IMR-90 (cell line): ENCODE results near the gene STK33. TPM values are rescaled to one million over a fixed set of nuclear protein-coding genes. Genes with fewer than 3 reads are reported as not detected.

Source experiments
- ATAC-seq: fragments of 200-7000 bp; cut with Tn5 transposase; 2 replicates; pipeline ENCODE4 v1.9.1; 2020; ENCODE audit warnings: low read depth, mild to moderate bottlenecking, moderate library complexity
- BruUV-seq: library from RNA; stranded (reverse); fragments of 400-500 nt; replicated peaks from 2 replicates; lab custom pipeline; 2021; lab: Mats Ljungman, UMichigan
- CTCF ChIA-PET: fragments of 300-600 bp; formaldehyde crosslinking; extraction: SDS; loops from one replicate; lab custom pipeline; 2021; ENCODE audit warnings: antibody characterized with exemption; lab: Yijun Ruan, JAX
- POLR2A ChIA-PET: fragments of 300-600 bp; sonication (Branson Sonifier 250); formaldehyde crosslinking; loops from one replicate; lab custom pipeline; 2022; ENCODE audit warnings: antibody characterized with exemption; ENCODE audit not compliant: unreplicated experiment; lab: Charles Lee
- DNase-seq: peaks from one replicate; pipeline ENCODE4 v3.0.0; 2013
- H2AFZ ChIP-seq: replicated peaks from 2 replicates; pipeline ENCODE3; 2013; ENCODE audit warnings: low read length, mild to moderate bottlenecking; ENCODE audit not compliant: poor library complexity
- H2AK5ac ChIP-seq: 2 replicates; pipeline ENCODE4 v1.6.1; 2013; ENCODE audit warnings: low read depth, low read length, inconsistent platforms
- H2AK9ac ChIP-seq: replicated peaks from 2 replicates; pipeline ENCODE3; 2013; ENCODE audit warnings: mild to moderate bottlenecking, low read depth, low read length, moderate library complexity; ENCODE audit not compliant: poor library complexity
- H2BK120ac ChIP-seq: 2 replicates; pipeline ENCODE4 v1.6.1; 2013; ENCODE audit warnings: low read depth, low read length, inconsistent platforms
- H2BK15ac ChIP-seq: 3 replicates; pipeline ENCODE4 v1.6.1; 2013; ENCODE audit warnings: low read depth, low read length, inconsistent platforms
- H2BK20ac ChIP-seq: 2 replicates; pipeline ENCODE4 v1.6.1; 2013; ENCODE audit warnings: low read depth, mild to moderate bottlenecking, inconsistent platforms, low read length, moderate library complexity
- H2BK5ac ChIP-seq: 2 replicates; pipeline ENCODE4 v1.6.1; 2013; ENCODE audit warnings: mild to moderate bottlenecking, low read depth, low read length, inconsistent platforms; ENCODE audit not compliant: poor library complexity, severe bottlenecking
- H3K14ac ChIP-seq: replicated peaks from 2 replicates; pipeline ENCODE4 v1.6.1; 2013; ENCODE audit warnings: low read depth, low read length, inconsistent platforms
- H3K18ac ChIP-seq: 2 replicates; pipeline ENCODE4 v1.6.1; 2013; ENCODE audit warnings: low read depth, low read length, control low read depth
- H3K23ac ChIP-seq: 2 replicates; pipeline ENCODE4 v1.6.1; 2013; ENCODE audit warnings: low read depth, low read length, inconsistent platforms
- H3K27ac ChIP-seq: 2 replicates; pipeline ENCODE4 v1.5.1; 2013; ENCODE audit warnings: mild to moderate bottlenecking, control low read depth, low read length; ENCODE audit not compliant: insufficient read depth
- H3K27me3 ChIP-seq: 2 replicates; pipeline ENCODE4 v1.6.1; 2013; ENCODE audit warnings: low read length; ENCODE audit not compliant: control insufficient read depth, insufficient read depth
- H3K36me3 ChIP-seq: 2 replicates; pipeline ENCODE4 v1.6.1; 2013; ENCODE audit warnings: low read length, mixed read lengths; ENCODE audit not compliant: control insufficient read depth, insufficient read depth
- H3K4ac ChIP-seq: 2 replicates; pipeline ENCODE4 v1.6.1; 2013; ENCODE audit warnings: low read depth, low read length, inconsistent platforms
- H3K4me1 ChIP-seq: 2 replicates; pipeline ENCODE4 v1.6.1; 2013; ENCODE audit warnings: low read length, mixed read lengths; ENCODE audit not compliant: control insufficient read depth, insufficient read depth
- H3K4me2 ChIP-seq: 2 replicates; pipeline ENCODE4 v1.6.1; 2013; ENCODE audit warnings: low read depth, mild to moderate bottlenecking, control low read depth, low read length, moderate library complexity
- H3K4me3 ChIP-seq: 2 replicates; pipeline ENCODE4 v1.5.1; 2013; ENCODE audit warnings: low read depth, mild to moderate bottlenecking, control low read depth, low read length, moderate library complexity; ENCODE audit not compliant: insufficient read depth
- H3K56ac ChIP-seq: 2 replicates; pipeline ENCODE4 v1.6.1; 2013; ENCODE audit warnings: low read length, inconsistent platforms; ENCODE audit not compliant: insufficient read depth; ENCODE audit errors: extremely low read depth
- H3K79me1 ChIP-seq, 2 experiments: 2 replicates each; pipeline ENCODE4 v1.6.1; 2013; ENCODE audit warnings: low read length in 2 of 2, inconsistent platforms in 1 of 2, low read depth in 1 of 2
- H3K9ac ChIP-seq: 2 replicates; pipeline ENCODE4 v1.6.1; 2013; ENCODE audit warnings: low read depth, low read length, control low read depth
- H3K9me1 ChIP-seq: 2 replicates; pipeline ENCODE4 v1.6.1; 2013; ENCODE audit warnings: low read length, inconsistent platforms; ENCODE audit not compliant: insufficient read depth
- H3K9me3 ChIP-seq: 2 replicates; pipeline ENCODE4 v1.6.1; 2013; ENCODE audit warnings: low read length; ENCODE audit not compliant: control insufficient read depth, insufficient read depth
- H4K20me1 ChIP-seq: 2 replicates; pipeline ENCODE4 v1.6.1; 2013; ENCODE audit warnings: low read length, inconsistent platforms; ENCODE audit not compliant: insufficient read depth
- H4K5ac ChIP-seq: 2 replicates; pipeline ENCODE4 v1.6.1; 2013; ENCODE audit warnings: mild to moderate bottlenecking, low read depth, low read length, control low read depth
- H4K8ac ChIP-seq, 2 experiments: 2 replicates each; pipeline ENCODE4 v1.6.1; 2013; ENCODE audit warnings: low read depth in 2 of 2, low read length in 2 of 2, control low read depth in 1 of 2, inconsistent platforms in 1 of 2
- H4K91ac ChIP-seq: 2 replicates; pipeline ENCODE4 v1.6.1; 2013; ENCODE audit warnings: low read depth, low read length, inconsistent platforms; ENCODE audit not compliant: insufficient read depth
- CEBPB ChIP-seq: IDR thresholded peaks from 2 replicates; pipeline ENCODE4 v1.6.1; 2012; ENCODE audit warnings: low read depth, low read length, improper control_type of control experiment
- CHD1 ChIP-seq: IDR thresholded peaks from 2 replicates; pipeline ENCODE4 v1.6.1; 2012; ENCODE audit warnings: low read depth, low read length, improper control_type of control experiment
- ELK1 ChIP-seq: fragments of 150-350 bp; IDR thresholded peaks from 2 replicates; pipeline ENCODE4 v1.6.1; 2016; ENCODE audit warnings: low read depth, mild to moderate bottlenecking, low read length, moderate library complexity, borderline replicate concordance
- MAZ ChIP-seq: IDR thresholded peaks from 2 replicates; pipeline ENCODE4 v1.6.1; 2012; ENCODE audit warnings: low read depth, mild to moderate bottlenecking, low read length, improper control_type of control experiment, moderate library complexity, borderline replicate concordance
- MXI1 ChIP-seq: IDR thresholded peaks from 2 replicates; pipeline ENCODE4 v1.6.1; 2012; ENCODE audit warnings: low read depth, mild to moderate bottlenecking, low read length, moderate library complexity, borderline replicate concordance
- POLR2A ChIP-seq: IDR thresholded peaks from 2 replicates; pipeline ENCODE4 v1.6.1; 2012; ENCODE audit warnings: mild to moderate bottlenecking, low read depth, low read length
- RCOR1 ChIP-seq: IDR thresholded peaks from 2 replicates; pipeline ENCODE4 v1.6.1; 2012; ENCODE audit warnings: mild to moderate bottlenecking, low read length, improper control_type of control experiment; ENCODE audit not compliant: insufficient replicate concordance
- SMC3 ChIP-seq: fragments of 150-350 bp; IDR thresholded peaks from 2 replicates; pipeline ENCODE4 v1.6.1; 2016; ENCODE audit warnings: low read depth, mild to moderate bottlenecking, antibody characterized with exemption, low read length, moderate library complexity
- USF2 ChIP-seq: fragments of 150-350 bp; IDR thresholded peaks from 2 replicates; pipeline ENCODE4 v1.6.1; 2017; ENCODE audit warnings: mild to moderate bottlenecking, antibody characterized with exemption, low read length, low read depth
- WGBS, 2 experiments: methylation state at CpG; one replicate each; pipeline versions ENCODE4 v1.1.5 to v1.1.7; 2013; ENCODE audit warnings: missing lambda C conversion rate in 2 of 2; ENCODE audit not compliant: insufficient read length in 1 of 2; ENCODE audit errors: extremely low coverage in 2 of 2; 5-methylcytosine and 5-hydroxymethylcytosine counted together
- dilution Hi-C: fragments of 300-500 bp; cut with HindIII; formaldehyde crosslinking; loops from one replicate; pipeline ENCODE4 v1.14.3; 2018; ENCODE audit warnings: low sequenced_read_pairs; ENCODE audit not compliant: unreplicated experiment
- in situ Hi-C: fragments of 300-500 bp; cut with MboI; formaldehyde crosslinking; loops from 3 replicates; pipeline ENCODE4 v1.14.3; 2019; ENCODE audit warnings: low sequenced_read_pairs, inconsistent platforms, mixed read lengths
- intact Hi-C: fragments of 100-400 bp; cut with micrococcal nuclease; formaldehyde crosslinking; loops from 2 replicates; pipeline ENCODE4 v1.10.0; 2022
- polyA plus RNA-seq, 3 experiments: library from polyadenylated mRNA; depleted of rRNA; stranded (reverse); fragments of >200 nt; gene quantifications; 2 replicates each; pipeline ENCODE4 v1.2.3, GENCODE V29; 2012; ENCODE audit warnings: low replicate concordance in 1 of 3
- total RNA-seq: library from RNA; depleted of rRNA; stranded (reverse); fragments of >200 nt; gene quantifications from 2 replicates; pipeline ENCODE4 v1.2.3, GENCODE V29; 2012

Gene STK33
- total and polyA plus RNA-seq, 2 of the 4 experiments (the other 2 are of a cell fraction): 2.3 to 2.6 TPM

GRCh38 chr11:8341996-8342395 lies 252.0 kb downstream of the STK33 start:
- Histone ChIP-seq H3K4me3 (no peak overlapping the region), H3K18ac (no peak overlapping the region), H3K4me1 (no peaks in the 10 kb centered on the region), H4K5ac (no peak overlapping the region), H2BK20ac (no peak overlapping the region), H4K20me1 (no peaks in the 10 kb centered on the region), H3K27me3 (peaks cover 9% of the 10 kb centered on the region; the same call in 1 of the 2 replicates), H2BK120ac (no peak overlapping the region), H3K4me2 (no peak overlapping the region), H2BK15ac (no peak overlapping the region), H3K9ac (no peak overlapping the region), H3K27ac (no peak overlapping the region), H4K8ac (no peak overlapping the region), H3K9me3 (no peaks in the 10 kb centered on the region), H3K4ac (no peak overlapping the region), H3K14ac (no peak overlapping the region), H3K56ac (no peak overlapping the region), H3K9me1 (no peaks in the 10 kb centered on the region), H2AFZ (no peak overlapping the region), H3K36me3 (no peaks in the 10 kb centered on the region), H4K91ac (no peak overlapping the region), H2BK5ac (no peak overlapping the region), H3K79me1 (no peaks in the 10 kb centered on the region), H2AK9ac (peak overlapping the region; percentile 25), H3K23ac (no peak overlapping the region), H2AK5ac (no peak overlapping the region)
- CTCF ChIA-PET: no interaction called here
- TF ChIP-seq CHD1 (no peak), CEBPB (no peak), SMC3 (no peak), MAZ (no peak), MXI1 (no peak), POLR2A (no peak), USF2 (no peak), ELK1 (no peak), RCOR1 (no peak)
- no peak for DNase-seq
- no CpG with 5 or more reads among the region's 5 CpGs for WGBS, 2 experiments
- POLR2A ChIA-PET: interaction anchor here (0.7 kb wide), 1 partner anchor 8 kb away, joined by 3 read pairs; no protein-coding TSS in a partner anchor
- in situ Hi-C loops (no loop called here), intact Hi-C loops (no loop called here), dilution Hi-C loops (no loop called here)
- ATAC-seq: no peak
- no TSS peak for BruUV-seq
